ENCODE results near the gene LYZL2.

LYZL2 gene

GRCh38 chr10:30589441-30589840 lies 40.1 kb downstream of the LYZL2 start:
- no peak for DNase-seq

GRCh38 chr10:30587522-30588031 lies 42.0 kb downstream of the LYZL2 start:
- DNase-seq: no peak

GRCh38 chr10:30586828-30587227 lies 42.7 kb downstream of the LYZL2 start:
- no peak for DNase-seq

- DNase-seq: peak; percentile 47
These were observed 45.7 kb downstream of the LYZL2 start for GRCh38 chr10:30583778-30584415.

- peak; percentile 67 for DNase-seq
These were observed 47.7 kb downstream of the LYZL2 start for GRCh38 chr10:30581779-30582380.

GRCh38 chr10:30580676-30581075 lies 48.9 kb downstream of the LYZL2 start:
- DNase-seq: no peak

GRCh38 chr10:30580241-30580640 lies 49.3 kb downstream of the LYZL2 start:
- no peak for DNase-seq

GRCh38 chr10:30579574-30579973 lies 50.0 kb downstream of the LYZL2 start:
- peak; percentile 49 for DNase-seq

- DNase-seq: no peak
These were observed 52.5 kb downstream of the LYZL2 start for GRCh38 chr10:30577048-30577447.

GRCh38 chr10:30576641-30577040 lies 52.9 kb downstream of the LYZL2 start:
- DNase-seq: no peak

- DNase-seq: no peak
These were observed 55.1 kb downstream of the LYZL2 start for GRCh38 chr10:30574432-30574796.

- no peak for DNase-seq
These were observed 55.7 kb downstream of the LYZL2 start for GRCh38 chr10:30573721-30574431.

- no peak for DNase-seq
These were observed 64.1 kb downstream of the LYZL2 start for GRCh38 chr10:30565449-30565848.

GRCh38 chr10:30562787-30563186 lies 66.8 kb downstream of the LYZL2 start:
- no peak for DNase-seq
